ENCODE measurements around the gene SRSF4. TPM values are rescaled to one million over a fixed set of nuclear protein-coding genes. Genes with fewer than 3 reads are reported as not detected.

Gene SRSF4
- total and polyA plus RNA-seq, 9 of the 15 experiments (the other 6 are each of a cell fraction or from before 2014, with no cell fraction given): 15.9 to 132 (median 82.0) TPM

- TF ChIP-seq E2F8 (IDR thresholded peaks at IDR 0.05; ENCODE audit: low read depth, partially characterized antibody): no peak
- TF ChIP-seq DNMT1 (IDR thresholded peaks at IDR 0.05): peak; percentile 65; the same call in 1 of the 2 replicates
- no peak for TF ChIP-seq E4F1 (CRISPR knock-in tag; IDR thresholded peaks at IDR 0.05; ENCODE audit: borderline replicate concordance)
- TF ChIP-seq SNRNP70 (optimal IDR thresholded peaks at IDR 0.05; ENCODE audit: low read depth, low read length): no peak
- no peak for TF ChIP-seq CREBBP (IDR thresholded peaks at IDR 0.05; ENCODE audit: low read depth, low read length)
- TF ChIP-seq TAF1 (IDR thresholded peaks at IDR 0.05; ENCODE audit: control insufficient read depth, extremely low read depth, insufficient read depth, low read length, severe bottlenecking): no peak
- no peak for TF ChIP-seq ZNF644 (tag; IDR thresholded peaks at IDR 0.05; ENCODE audit: low read depth)
- TF ChIP-seq ZBTB17 (CRISPR knock-in tag; IDR thresholded peaks at IDR 0.05): no peak
- TF ChIP-seq FOXK1 (CRISPR knock-in tag; IDR thresholded peaks at IDR 0.05; ENCODE audit: borderline replicate concordance): no peak
- TF ChIP-seq ZNF511 (CRISPR knock-in tag; IDR thresholded peaks at IDR 0.05): no peak
- no peak for TF ChIP-seq NELFE (IDR thresholded peaks at IDR 0.05; ENCODE audit: insufficient read depth, insufficient read length)
- no peak for TF ChIP-seq ATF1 (CRISPR knock-in tag; IDR thresholded peaks at IDR 0.05)
- peak; percentile 36; the same call in 1 of the 2 replicates for TF ChIP-seq ATF1 (tag; IDR thresholded peaks at IDR 0.05)
- peak; percentile 85 for TF ChIP-seq GATA2 (CRISPR knock-in tag; IDR thresholded peaks at IDR 0.05)
- no peak for TF ChIP-seq CHD1 (IDR thresholded peaks at IDR 0.05; ENCODE audit: low read length)
- no peak for TF ChIP-seq ARHGAP35 (IDR thresholded peaks at IDR 0.05; ENCODE audit: partially characterized antibody)
- TF ChIP-seq MCM3 (IDR thresholded peaks at IDR 0.05): no peak
- peak; percentile 92 for TF ChIP-seq DPF2 (IDR thresholded peaks at IDR 0.05)
- TF ChIP-seq ZNF583 (CRISPR knock-in tag; IDR thresholded peaks at IDR 0.05): no peak
- TF ChIP-seq CREB1 (IDR thresholded peaks at IDR 0.05): peak; percentile 26; the same call in 1 of the 2 replicates
- no peak for TF ChIP-seq CREB1 (CRISPR knock-in tag; IDR thresholded peaks at IDR 0.05)
- no peak for TF ChIP-seq ZBTB49 (CRISPR knock-in tag; IDR thresholded peaks at IDR 0.05; ENCODE audit: borderline replicate concordance)
- 0 out of 2 replicates have a peak, but pooled peaks have one; percentile 41 for TF ChIP-seq ZFX (CRISPR knock-in tag; IDR thresholded peaks at IDR 0.05)
These were observed 2.0 kb downstream of the SRSF4 start (continued) for GRCh38 chr1:29179641-29180184.

Data from K562 (cell line).